Measurements from ENCODE around the gene EXT2. TPM values are rescaled to one million over a fixed set of nuclear protein-coding genes. Genes with fewer than 3 reads are reported as not detected.
A peak's percentile ranks its signal among the peaks of the same experiment; 100 is the strongest.

EXT2 gene
- polyA plus RNA-seq, 1 of the 3 experiments (the other 2 are of a cell fraction): 92.9 TPM

GRCh38 chr11:44065841-44066731 is 29.4 kb upstream of the EXT2 start, which contains the start of gene ACCS:
Gene ACCS (plus strand): TSS chr11:44066270. CDS start chr11:44067628, 1,358 bp downstream.
- H3K27me3 ChIP-seq (ENCODE audit: insufficient read depth): no peaks in the 10 kb centered on the region
- 48% methylated on average over 44 of the region's 70 CpGs for WGBS (ENCODE audit: low lambda C conversion rate)
- POLR2A ChIA-PET: interaction anchor here (0.6 to 1.0 kb wide), 2 partner anchors 123 to 124 kb away, joined by 3 read pairs; no protein-coding TSS in a partner anchor
- H3K9me2 ChIP-seq: no peaks in the 10 kb centered on the region
- DNase-seq: peak; percentile 91
- peak within 1 kb of the TSS; percentile 85 for H2AFZ ChIP-seq (ENCODE audit: low read depth)
- peaks cover 0 to 3% of the 10 kb centered on the region in 2 experiments for H3K36me3 ChIP-seq (replicated peaks in 1 of 2; ENCODE audit: control insufficient read depth in 1 of 2, insufficient read depth in 2 of 2, low read length in 1 of 2)
- peaks cover 0 to 2% of the 10 kb centered on the region in 2 experiments; a peak in 2 of 4 replicates for H3K4me1 ChIP-seq (ENCODE audit: control insufficient read depth in 1 of 2, insufficient read depth in 2 of 2, low read depth in 1 of 2, low read length in 1 of 2)
- CTCF ChIA-PET: interaction anchor here (0.7 to 10.8 kb wide), 6 partner anchors 16 to 176 kb away, joined by 3 to 71 read pairs (median 4); partner anchors contain the start of gene EXT2
- no peaks in the 10 kb centered on the region for H3F3A ChIP-seq (replicated peaks; ENCODE audit: insufficient read depth)
- H3K27ac ChIP-seq (ENCODE audit: low read depth in 2 of 2, low read length in 1 of 2): peak within 1 kb of the TSS; percentile 86 to 88
- no peaks in the 10 kb centered on the region for H3K9me3 ChIP-seq
- peak within 1 kb of the TSS; percentile 86 for H3K9ac ChIP-seq
- no peaks in the 10 kb centered on the region for H3K79me2 ChIP-seq (ENCODE audit: insufficient read depth)
- H3K4me2 ChIP-seq: peak within 1 kb of the TSS; percentile 78
- peak within 1 kb of the TSS; percentile 54 to 67 for H3K4me3 ChIP-seq (ENCODE audit: low read depth in 2 of 2, low read length in 1 of 2)
- no peaks in the 10 kb centered on the region for H4K20me1 ChIP-seq (ENCODE audit: insufficient read depth)
- TF ChIP-seq NRF1 (IDR thresholded peaks at IDR 0.05; ENCODE audit: low read depth, low read length) (no peak), EZH2phosphoT487 (IDR thresholded peaks at IDR 0.05; ENCODE audit: borderline replicate concordance, low read depth) (no peak), TEAD4 (IDR thresholded peaks at IDR 0.05; ENCODE audit: borderline replicate concordance, insufficient read depth) (no peak), EP300 (IDR thresholded peaks at IDR 0.05; ENCODE audit: borderline replicate concordance in 1 of 2, low read depth in 1 of 2, low read length in 1 of 2) (no peak), GABPA (IDR thresholded peaks at IDR 0.05; ENCODE audit: low read depth) (peak; percentile 31), POLR2AphosphoS5 (IDR thresholded peaks at IDR 0.05; ENCODE audit: low read depth, low read length) (peak; percentile 30; the same call in 1 of the 2 replicates), RCOR1 (IDR thresholded peaks at IDR 0.05; ENCODE audit: low read length) (no peak), YY1 (IDR thresholded peaks at IDR 0.05; ENCODE audit: low read depth) (no peak), MXI1 (IDR thresholded peaks at IDR 0.05; ENCODE audit: low read depth, low read length) (0 out of 2 replicates have a peak, but pooled peaks have one; percentile 61), CTCF (IDR thresholded peaks at IDR 0.05) (peak; percentile 56), MAX (IDR thresholded peaks at IDR 0.05; ENCODE audit: low read depth) (peak; percentile 77; the same call in 1 of the 2 replicates), CHD2 (IDR thresholded peaks at IDR 0.05; ENCODE audit: low read length, partially characterized antibody) (peak; percentile 98), FOXJ3 (CRISPR knock-in tag; IDR thresholded peaks at IDR 0.05) (0 out of 2 replicates have a peak, but pooled peaks have one; percentile 48), ZBTB33 (IDR thresholded peaks at IDR 0.05; ENCODE audit: borderline replicate concordance, low read depth) (peak; percentile 91), RFX5 (IDR thresholded peaks at IDR 0.05; ENCODE audit: low read length) (no peak), RAD21 (IDR thresholded peaks at IDR 0.05; ENCODE audit: low read length) (peak; percentile 17; the same call in 1 of the 2 replicates), SMC3 (IDR thresholded peaks at IDR 0.05; ENCODE audit: low read depth, low read length) (no peak), USF1 (IDR thresholded peaks at IDR 0.05; ENCODE audit: borderline replicate concordance, low read depth) (peak; percentile 78; the same call in 1 of the 2 replicates), JUND (IDR thresholded peaks at IDR 0.05) (no peak), FOSL2 (IDR thresholded peaks at IDR 0.05; ENCODE audit: borderline replicate concordance, low read depth) (no peak), SIN3A (IDR thresholded peaks at IDR 0.05; ENCODE audit: borderline replicate concordance, low read depth, low read length) (no peak), IRF3 (IDR thresholded peaks at IDR 0.05; ENCODE audit: low read depth, low read length) (no peak), USF2 (IDR thresholded peaks at IDR 0.05; ENCODE audit: borderline replicate concordance, low read depth, low read length) (peak; percentile 56), TAF1 (IDR thresholded peaks at IDR 0.05; ENCODE audit: borderline replicate concordance, low read depth, low read length) (peak; percentile 51; the same call in 1 of the 2 replicates), TCF12 (IDR thresholded peaks at IDR 0.05) (no peak)
